ENCODE results near the gene SLIT1.

Gene SLIT1

GRCh38 chr10:97226398-97226797 is 40.6 kb upstream of the SLIT1 start:
- Histone ChIP-seq H3K4me3 (ENCODE audit: insufficient read depth, low read length, poor library complexity, severe bottlenecking) (no peak overlapping the region), H3K9me2 (replicated peaks; ENCODE audit: insufficient read depth, low read length) (no peaks in the 10 kb centered on the region), H3K27ac (ENCODE audit: low read depth, low read length) (no peak overlapping the region), H3F3A (ENCODE audit: insufficient read depth) (no peaks in the 10 kb centered on the region), H3K27me3 (ENCODE audit: low read length) (no peaks in the 10 kb centered on the region), H4K20me1 (ENCODE audit: low read depth, low read length) (no peaks in the 10 kb centered on the region), H3K9ac (ENCODE audit: low read length) (no peak overlapping the region), H3K36me3 (ENCODE audit: low read length) (0 out of 2 replicates have a peak, but pooled peaks cover 14% of the 10 kb centered on the region), H3K9me3 (ENCODE audit: insufficient read depth, low read length) (no peaks in the 10 kb centered on the region), H2AFZ (ENCODE audit: low read depth, low read length, severe bottlenecking) (no peak overlapping the region), H3K4me2 (ENCODE audit: low read depth, low read length, poor library complexity, severe bottlenecking) (no peak overlapping the region), H3K79me2 (ENCODE audit: insufficient read depth, low read length) (no peaks in the 10 kb centered on the region)
- TF ChIP-seq EZH2phosphoT487 (conservative IDR thresholded peaks at IDR 0.05; ENCODE audit: low read length) = no peak
- TF ChIP-seq, protein P1, sequence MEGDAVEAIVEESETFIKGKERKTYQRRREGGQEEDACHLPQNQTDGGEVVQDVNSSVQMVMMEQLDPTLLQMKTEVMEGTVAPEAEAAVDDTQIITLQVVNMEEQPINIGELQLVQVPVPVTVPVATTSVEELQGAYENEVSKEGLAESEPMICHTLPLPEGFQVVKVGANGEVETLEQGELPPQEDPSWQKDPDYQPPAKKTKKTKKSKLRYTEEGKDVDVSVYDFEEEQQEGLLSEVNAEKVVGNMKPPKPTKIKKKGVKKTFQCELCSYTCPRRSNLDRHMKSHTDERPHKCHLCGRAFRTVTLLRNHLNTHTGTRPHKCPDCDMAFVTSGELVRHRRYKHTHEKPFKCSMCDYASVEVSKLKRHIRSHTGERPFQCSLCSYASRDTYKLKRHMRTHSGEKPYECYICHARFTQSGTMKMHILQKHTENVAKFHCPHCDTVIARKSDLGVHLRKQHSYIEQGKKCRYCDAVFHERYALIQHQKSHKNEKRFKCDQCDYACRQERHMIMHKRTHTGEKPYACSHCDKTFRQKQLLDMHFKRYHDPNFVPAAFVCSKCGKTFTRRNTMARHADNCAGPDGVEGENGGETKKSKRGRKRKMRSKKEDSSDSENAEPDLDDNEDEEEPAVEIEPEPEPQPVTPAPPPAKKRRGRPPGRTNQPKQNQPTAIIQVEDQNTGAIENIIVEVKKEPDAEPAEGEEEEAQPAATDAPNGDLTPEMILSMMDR (IDR thresholded peaks at IDR 0.05; ENCODE audit: insufficient read depth, low read length, poor library complexity, severe bottlenecking) = no peak

DNA sequence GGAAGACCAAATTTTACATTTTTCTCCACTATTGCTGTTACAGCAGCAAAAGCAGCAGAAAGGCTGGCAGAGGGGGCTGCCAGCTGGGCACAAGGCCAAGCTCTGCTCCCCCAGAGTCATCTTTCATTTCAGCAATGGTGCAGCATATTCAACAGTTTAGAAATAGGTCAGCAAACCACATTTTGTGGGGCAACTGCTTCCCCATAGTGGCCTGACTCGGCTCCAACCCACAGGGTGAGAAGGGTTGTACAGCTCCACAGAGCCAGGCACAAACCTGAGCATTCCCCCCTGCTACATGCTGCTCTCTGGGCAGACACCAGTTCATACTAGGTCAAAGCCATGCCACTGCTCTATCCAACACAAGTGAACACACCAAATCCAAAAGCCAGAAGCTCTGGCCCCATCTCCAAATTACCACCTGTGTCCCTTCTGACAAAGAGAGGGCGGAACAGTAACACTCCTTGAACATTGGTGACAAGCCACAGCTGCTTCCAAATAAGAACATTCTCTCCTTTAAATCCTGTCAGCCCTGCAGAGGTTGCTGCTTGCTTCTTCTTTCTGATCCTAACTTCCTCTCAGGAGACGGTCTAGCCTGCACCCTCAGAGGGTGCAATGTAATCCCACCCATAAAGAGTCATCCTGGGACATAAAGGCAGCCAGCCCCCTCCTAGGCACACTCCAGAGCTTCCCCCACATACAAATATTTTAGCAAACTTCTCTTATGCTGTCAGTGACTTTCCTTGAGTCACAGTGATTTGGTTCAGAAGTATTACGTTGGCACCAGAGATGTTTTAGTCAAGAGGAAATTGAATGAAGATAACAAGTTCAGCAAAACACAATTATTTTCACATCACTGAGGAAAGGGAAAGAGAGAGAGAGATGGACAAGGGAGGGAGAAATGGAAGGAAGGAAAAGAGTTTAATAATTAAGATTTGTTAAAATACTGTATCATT is 39.0 kb upstream of the SLIT1 start:
- Histone ChIP-seq H3K27me3 (ENCODE audit: low read length) (no peaks in the 10 kb centered on the region), H3K27ac (ENCODE audit: low read depth, low read length) (no peak overlapping the region), H3F3A (ENCODE audit: insufficient read depth) (no peaks in the 10 kb centered on the region), H2AFZ (ENCODE audit: low read depth, low read length, severe bottlenecking) (no peak overlapping the region), H3K9ac (ENCODE audit: low read length) (no peak overlapping the region), H3K4me2 (ENCODE audit: low read depth, low read length, poor library complexity, severe bottlenecking) (no peak overlapping the region), H3K36me3 (ENCODE audit: low read length) (0 out of 2 replicates have a peak, but pooled peaks cover 10% of the 10 kb centered on the region), H4K20me1 (ENCODE audit: low read depth, low read length) (no peaks in the 10 kb centered on the region), H3K79me2 (ENCODE audit: insufficient read depth, low read length) (no peaks in the 10 kb centered on the region), H3K9me3 (ENCODE audit: insufficient read depth, low read length) (no peaks in the 10 kb centered on the region), H3K4me3 (ENCODE audit: insufficient read depth, low read length, poor library complexity, severe bottlenecking) (no peak overlapping the region), H3K9me2 (replicated peaks; ENCODE audit: insufficient read depth, low read length) (no peaks in the 10 kb centered on the region)
- TF ChIP-seq EZH2phosphoT487 (conservative IDR thresholded peaks at IDR 0.05; ENCODE audit: low read length) = no peak
- TF ChIP-seq, protein P1 (IDR thresholded peaks at IDR 0.05; ENCODE audit: insufficient read depth, low read length, poor library complexity, severe bottlenecking) = no peak

GRCh38 chr10:97222326-97222961 is 36.7 kb upstream of the SLIT1 start:
- Histone ChIP-seq H2AFZ (ENCODE audit: low read depth, low read length, severe bottlenecking) (no peak overlapping the region), H3K27ac (ENCODE audit: low read depth, low read length) (no peak overlapping the region), H4K20me1 (ENCODE audit: low read depth, low read length) (no peaks in the 10 kb centered on the region)

More at GRCh38 chr10:97222326-97222961, 36.7 kb upstream of the SLIT1 start:
- H3K27me3 ChIP-seq (ENCODE audit: low read length) = no peaks in the 10 kb centered on the region
- no peaks in the 10 kb centered on the region for H3F3A ChIP-seq (ENCODE audit: insufficient read depth)
- H3K9ac ChIP-seq (ENCODE audit: low read length) = no peak overlapping the region
- TF ChIP-seq EZH2phosphoT487 (conservative IDR thresholded peaks at IDR 0.05; ENCODE audit: low read length) = no peak
- TF ChIP-seq, protein P1 (IDR thresholded peaks at IDR 0.05; ENCODE audit: insufficient read depth, low read length, poor library complexity, severe bottlenecking) = no peak
- no peaks in the 10 kb centered on the region for H3K9me2 ChIP-seq (replicated peaks; ENCODE audit: insufficient read depth, low read length)
- no peak overlapping the region for H3K4me2 ChIP-seq (ENCODE audit: low read depth, low read length, poor library complexity, severe bottlenecking)
- H3K36me3 ChIP-seq (ENCODE audit: low read length) = 0 out of 2 replicates have a peak, but pooled peaks cover 5% of the 10 kb centered on the region
- H3K4me3 ChIP-seq (ENCODE audit: insufficient read depth, low read length, poor library complexity, severe bottlenecking) = no peak overlapping the region
- H3K79me2 ChIP-seq (ENCODE audit: insufficient read depth, low read length) = no peaks in the 10 kb centered on the region
- no peaks in the 10 kb centered on the region for H3K9me3 ChIP-seq (ENCODE audit: insufficient read depth, low read length)

Measured in SU-DHL-6 (cell line).